ENCODE results near the gene PKMYT1.

PKMYT1 gene

DNA sequence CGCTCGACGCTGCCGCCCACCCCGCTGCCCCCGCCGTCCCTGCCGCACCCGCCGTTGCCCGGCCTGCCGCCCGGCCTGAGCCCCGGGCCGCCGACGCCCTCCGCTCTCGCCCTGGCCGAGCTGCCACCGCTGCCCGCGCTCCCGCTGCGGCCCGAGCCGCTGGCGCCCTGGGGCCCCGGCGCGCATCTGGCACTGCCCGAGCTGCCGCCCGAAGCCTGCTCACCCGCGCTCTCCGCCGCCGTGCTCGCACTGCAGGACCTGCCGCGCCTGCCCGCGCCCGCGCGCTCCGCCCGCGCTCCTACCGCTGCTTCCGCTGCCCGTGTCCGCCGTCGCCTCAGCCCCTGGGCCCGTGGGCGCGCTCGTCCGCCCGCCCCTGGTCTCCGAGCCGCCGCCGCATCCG, 24.1 kb upstream of the PKMYT1 start:
- Histone ChIP-seq H4K20me1 (ENCODE audit: insufficient read depth, low read length) (peaks cover 5% of the 10 kb centered on the region; the same call in 1 of the 2 replicates), H3K4me2 (ENCODE audit: insufficient read depth, low read length) (peak overlapping the region; percentile 83; the same call in 1 of the 2 replicates), H3K9ac (ENCODE audit: low read depth, low read length) (peak overlapping the region; percentile 55; the same call in 1 of the 2 replicates), H3K4me3 (ENCODE audit: low read depth in 1 of 2, low read length in 2 of 2) (peak overlapping the region in 1 of 2 experiments; percentile 61; a peak in 2 of 4 replicates), H3K27me3 (ENCODE audit: insufficient read depth, low read length, poor library complexity) (no peaks in the 10 kb centered on the region), H3K4me1 (ENCODE audit: insufficient read depth, low read length) (peaks cover 48% of the 10 kb centered on the region), H3K79me2 (ENCODE audit: insufficient read depth, low read length) (no peaks in the 10 kb centered on the region), H3K9me3 (ENCODE audit: insufficient read depth, low read length, severe bottlenecking) (no peaks in the 10 kb centered on the region), H3K36me3 (ENCODE audit: insufficient read depth, low read length) (no peaks in the 10 kb centered on the region), H2AFZ (ENCODE audit: low read depth, low read length) (no peak overlapping the region), H3K27ac (ENCODE audit: low read length) (no peak overlapping the region)
- no peak for ATAC-seq (ENCODE audit: insufficient read depth, low read depth)
- DNase-seq = peak; percentile 30
- TF ChIP-seq CTCF (IDR thresholded peaks at IDR 0.05; ENCODE audit: borderline replicate concordance, extremely low read depth, low read length, poor library complexity, severe bottlenecking) (no peak), EZH2 (IDR thresholded peaks at IDR 0.05; ENCODE audit: borderline replicate concordance, low read depth, low read length, severe bottlenecking) (no peak)

GRCh38 chr16:3003582-3004270, 23.5 kb upstream of the PKMYT1 start:
- Histone ChIP-seq H3K9me3 (ENCODE audit: insufficient read depth, low read length, severe bottlenecking) (no peaks in the 10 kb centered on the region), H3K4me2 (ENCODE audit: insufficient read depth, low read length) (peak overlapping the region; percentile 83), H3K4me3 (ENCODE audit: low read depth in 1 of 2, low read length in 2 of 2) (peak overlapping the region in 1 of 2 experiments; percentile 61; a peak in 2 of 4 replicates), H3K4me1 (ENCODE audit: insufficient read depth, low read length) (peaks cover 42% of the 10 kb centered on the region), H2AFZ (ENCODE audit: low read depth, low read length) (peak overlapping the region; percentile 88), H3K9ac (ENCODE audit: low read depth, low read length) (peak overlapping the region; percentile 55; the same call in 1 of the 2 replicates), H3K27me3 (ENCODE audit: insufficient read depth, low read length, poor library complexity) (no peaks in the 10 kb centered on the region), H3K36me3 (ENCODE audit: insufficient read depth, low read length) (no peaks in the 10 kb centered on the region), H3K27ac (ENCODE audit: low read length) (no peak overlapping the region), H3K79me2 (ENCODE audit: insufficient read depth, low read length) (no peaks in the 10 kb centered on the region), H4K20me1 (ENCODE audit: insufficient read depth, low read length) (peaks cover 5% of the 10 kb centered on the region; the same call in 1 of the 2 replicates)
- TF ChIP-seq CTCF (IDR thresholded peaks at IDR 0.05; ENCODE audit: borderline replicate concordance, extremely low read depth, low read length, poor library complexity, severe bottlenecking) (peak; percentile 75), EZH2 (IDR thresholded peaks at IDR 0.05; ENCODE audit: borderline replicate concordance, low read depth, low read length, severe bottlenecking) (no peak)
- peak; percentile 98 for ATAC-seq (ENCODE audit: insufficient read depth, low read depth)
- peak; percentile 99 for DNase-seq

GRCh38 chr16:3001316-3001715, 21.1 kb upstream of the PKMYT1 start:
- no peak for TF ChIP-seq CTCF (IDR thresholded peaks at IDR 0.05; ENCODE audit: borderline replicate concordance, extremely low read depth, low read length, poor library complexity, severe bottlenecking)
- Histone ChIP-seq H2AFZ (ENCODE audit: low read depth, low read length) (no peak overlapping the region), H3K9ac (ENCODE audit: low read depth, low read length) (no peak overlapping the region), H3K79me2 (ENCODE audit: insufficient read depth, low read length) (no peaks in the 10 kb centered on the region), H3K27me3 (ENCODE audit: insufficient read depth, low read length, poor library complexity) (no peaks in the 10 kb centered on the region), H3K4me1 (ENCODE audit: insufficient read depth, low read length) (peaks cover 18% of the 10 kb centered on the region), H3K9me3 (ENCODE audit: insufficient read depth, low read length, severe bottlenecking) (no peaks in the 10 kb centered on the region), H3K36me3 (ENCODE audit: insufficient read depth, low read length) (no peaks in the 10 kb centered on the region), H4K20me1 (ENCODE audit: insufficient read depth, low read length) (no peaks in the 10 kb centered on the region), H3K27ac (ENCODE audit: low read length) (no peak overlapping the region), H3K4me3 (ENCODE audit: low read depth in 1 of 2, low read length in 2 of 2) (no peak overlapping the region), H3K4me2 (ENCODE audit: insufficient read depth, low read length) (no peak overlapping the region)
- no peak for DNase-seq
- no peak for ATAC-seq (ENCODE audit: insufficient read depth, low read depth)

Data from DND-41 (cell line).